Muscle of arm (tissue), 14 donors: ENCODE measurements around the gene CPNE5. TPM values are rescaled to one million over a fixed set of nuclear protein-coding genes. Genes with fewer than 3 reads are reported as not detected.

Experiments used
- DNase-seq: peaks from one replicate; pipeline ENCODE4 v3.0.0-alpha.2; 2013
- long read RNA-seq, 11 donors: transcript quantifications; one replicate each; lab custom pipeline, GENCODE V29; 2026
- polyA plus RNA-seq, 12 donors: library from polyadenylated mRNA; unstranded; fragments of 120-200 nt; gene quantifications; one replicate each; pipeline ENCODE4 v1.2.1, GENCODE V29; 2013; ENCODE audit not compliant: insufficient read length in 12 of 12

The CPNE5 gene
- polyA plus RNA-seq, result 10 to 100 TPM in 7 of 12 donors, 1 to 10 TPM in 4, not detected in 1; 5.7 to 30.5 (median 11.1) TPM
- long read RNA-seq, donor 1, partial matches to known transcripts, result 0 of 2 reads
- long read RNA-seq, donor 1, other reads (novel, unspliced or antisense), result 0 of 2 reads
- long read RNA-seq, donor 2, result 0 reads
- long read RNA-seq, donor 3, partial matches to known transcripts, result 0 of 1 reads
- long read RNA-seq, donor 3, other reads (novel, unspliced or antisense), result 0 of 1 reads
- long read RNA-seq, donor 4, result 0 reads
- long read RNA-seq, donor 5, partial matches to known transcripts, result 0 of 3 reads
- long read RNA-seq, donor 5, other reads (novel, unspliced or antisense), result 0 of 3 reads
- long read RNA-seq, donor 6, result 0 reads
- long read RNA-seq, donor 7, result 0 reads
- long read RNA-seq, donor 8, partial matches to known transcripts, result 0 of 1 reads
- long read RNA-seq, donor 8, other reads (novel, unspliced or antisense), result 0 of 1 reads
- long read RNA-seq, donor 9, result 0 reads
- long read RNA-seq, donor 10, partial matches to known transcripts, result 0 of 2 reads
- long read RNA-seq, donor 10, other reads (novel, unspliced or antisense), result 0 of 2 reads
- long read RNA-seq, donor 11, result 0 reads

GRCh38 chr6:36838896-36839748 is at the start of gene CPNE5:
Gene CPNE5 (minus strand): TSS chr6:36839444. CDS start chr6:36839377, 67 bp downstream.
- DNase-seq, result peak; percentile 45

GRCh38 chr6:36888115-36888643 is 48.9 kb upstream of the CPNE5 start:
- DNase-seq, result no peak

- DNase-seq, result no peak
Observed at GRCh38 chr6:36886950-36887618, 47.8 kb upstream of the CPNE5 start.

- peak; percentile 98 for DNase-seq
Observed at GRCh38 chr6:36885461-36886401, 46.5 kb upstream of the CPNE5 start, which contains the start of gene C6orf89. Gene C6orf89 (plus strand): TSS chr6:36885952. CDS start chr6:36899445, 13,493 bp downstream.

DNA sequence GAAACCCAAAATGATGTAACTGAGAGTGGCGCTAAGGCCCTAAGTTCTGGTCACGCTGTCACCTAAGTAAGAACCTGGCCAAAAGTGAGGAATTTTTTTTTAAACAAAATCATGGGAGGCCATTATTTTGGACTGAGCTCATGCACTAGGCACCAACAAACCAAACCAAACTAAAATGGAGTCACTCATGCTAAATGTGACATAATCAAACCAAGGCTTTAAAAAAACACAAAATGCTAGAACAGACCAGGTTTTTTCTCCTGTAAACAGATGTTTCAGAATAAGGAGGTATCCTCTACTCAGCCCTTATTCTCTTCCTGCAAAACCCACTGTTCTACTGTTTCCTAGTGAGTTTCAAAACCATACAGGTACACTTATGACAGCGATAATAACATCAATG is 45.4 kb upstream of the CPNE5 start:
- no peak for DNase-seq

- DNase-seq, result no peak
Observed at GRCh38 chr6:36875250-36875633, 36.0 kb upstream of the CPNE5 start.

DNA sequence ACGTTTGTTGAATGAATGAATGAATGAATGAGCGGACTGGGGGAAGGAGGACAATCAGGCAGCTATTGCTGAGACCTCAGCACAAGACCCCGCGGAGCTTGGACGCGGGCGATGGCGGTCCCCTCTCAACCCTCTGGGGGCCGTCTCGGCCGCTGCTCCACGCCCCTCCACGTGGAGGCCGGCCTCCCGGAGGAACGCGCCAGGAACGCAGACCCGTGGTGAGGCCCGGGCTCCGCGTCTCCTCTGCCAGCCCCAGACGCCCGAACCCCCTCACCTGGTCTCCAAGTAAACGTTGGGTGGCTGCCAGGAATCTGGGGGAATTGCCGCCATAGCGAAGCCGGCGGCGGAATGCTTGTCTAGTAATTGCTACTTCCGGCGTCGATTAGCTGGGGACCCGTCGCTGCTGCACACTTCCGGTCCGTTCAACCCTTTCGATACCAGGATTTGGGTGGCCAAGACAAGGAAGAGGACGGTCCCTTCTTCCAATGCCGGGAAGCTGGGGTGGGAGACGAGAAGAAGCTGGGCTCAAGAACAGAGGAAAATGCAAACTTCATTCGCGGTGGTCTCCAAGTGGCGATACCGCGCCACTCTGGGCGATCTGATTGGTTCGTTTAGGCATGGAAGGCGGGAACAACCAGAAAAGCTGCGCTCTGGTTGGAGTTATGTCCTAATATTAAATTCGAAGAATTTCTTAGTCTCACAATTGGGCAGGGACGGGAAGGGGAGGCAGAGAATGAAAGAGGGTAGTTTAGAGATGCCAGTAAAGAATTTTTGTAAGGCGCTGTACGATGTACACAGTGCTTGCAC is 35.4 kb upstream of the CPNE5 start, which contains the start of gene PPIL1:
TSS of gene PPIL1 (minus strand) at position 361 of the 807 bp plus-strand sequence. CDS start at position 330, 31 bp downstream.
- DNase-seq, result peak; percentile 94

DNA sequence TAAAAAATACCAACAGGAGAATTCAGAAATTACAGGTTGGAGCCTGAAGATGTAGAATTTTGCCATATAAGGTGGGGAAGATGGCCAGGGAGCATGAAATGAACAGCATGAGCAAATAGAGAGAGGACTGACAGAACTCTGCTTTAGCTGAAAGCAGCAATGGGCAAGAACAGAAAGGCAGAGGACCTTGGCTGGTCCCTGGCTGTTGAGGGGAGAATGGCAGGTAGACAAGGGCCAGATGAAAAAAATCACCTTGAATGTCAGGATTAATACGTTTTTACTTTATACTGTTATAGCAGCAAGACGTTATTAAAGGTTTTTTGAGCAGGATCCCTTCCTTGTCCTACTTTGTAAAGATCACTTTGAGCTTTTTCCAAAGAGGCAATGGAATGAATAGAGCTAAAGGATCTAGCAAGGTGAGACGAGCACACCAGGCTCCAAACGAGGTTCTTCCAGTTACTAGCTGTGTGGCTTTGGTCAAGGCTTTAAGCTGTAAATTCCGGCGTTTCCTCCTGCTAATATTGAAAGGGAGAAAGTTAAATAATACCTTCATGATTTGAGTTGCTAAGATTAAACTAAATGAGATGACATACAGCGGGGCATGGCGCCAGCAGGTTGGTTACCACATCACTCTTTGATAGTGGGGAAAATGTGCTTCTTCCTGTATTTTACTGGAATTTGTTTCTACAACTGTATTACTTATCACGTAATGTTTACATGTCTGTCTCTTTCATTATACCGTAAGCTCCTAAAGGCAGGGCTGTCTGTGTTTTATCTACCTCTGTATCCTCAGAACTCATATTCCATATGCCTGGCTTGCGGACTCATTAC is 34.6 kb upstream of the CPNE5 start:
- no peak for DNase-seq

GRCh38 chr6:36873115-36873514 is 33.9 kb upstream of the CPNE5 start:
- DNase-seq, result no peak

GRCh38 chr6:36871686-36872085 is 32.4 kb upstream of the CPNE5 start:
- no peak for DNase-seq

GRCh38 chr6:36867471-36868224 is 28.4 kb upstream of the CPNE5 start:
- DNase-seq, result no peak

- no peak for DNase-seq
Observed at GRCh38 chr6:36865835-36866234, 26.6 kb upstream of the CPNE5 start.

DNA sequence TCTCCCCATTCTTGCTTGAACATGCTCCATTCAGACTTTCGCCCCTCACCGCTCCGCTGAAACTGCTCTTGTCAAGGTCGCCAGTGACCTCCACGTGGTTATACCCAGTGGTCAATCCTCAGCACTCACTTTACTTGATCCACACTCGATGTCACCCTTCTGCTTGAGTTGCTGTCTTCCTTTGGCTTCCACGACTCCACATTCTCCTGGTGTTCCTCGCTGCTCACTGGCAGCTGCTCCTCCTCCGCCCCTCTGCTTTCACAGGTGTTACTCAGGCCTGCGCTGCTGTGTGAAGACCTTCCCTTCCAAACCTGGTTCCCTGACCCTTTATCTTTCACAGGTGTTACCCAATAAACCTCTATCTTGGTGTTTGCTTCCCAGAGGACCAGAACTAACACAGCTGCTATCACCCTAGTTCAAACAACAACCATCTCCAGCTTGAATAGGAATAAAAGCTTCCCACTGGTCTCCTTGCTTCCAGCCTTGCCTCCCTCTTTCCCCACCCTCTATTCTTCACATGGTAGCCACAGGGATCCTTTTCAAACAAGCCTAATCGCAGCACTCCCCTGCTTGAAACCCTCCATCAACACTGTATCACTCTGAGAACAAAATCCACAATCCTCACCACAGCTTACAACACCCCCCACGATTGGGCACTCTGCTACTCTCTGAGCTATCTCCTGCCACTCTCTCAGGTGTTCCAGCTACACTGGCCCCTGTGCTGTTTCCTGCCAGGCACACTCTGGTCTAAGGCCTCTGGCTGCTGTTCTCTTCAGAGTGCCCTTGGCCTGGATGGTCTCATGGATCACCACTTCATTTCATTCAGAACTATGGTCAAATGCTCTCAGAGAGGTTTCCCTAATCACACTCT is 24.7 kb upstream of the CPNE5 start:
- no peak for DNase-seq

- DNase-seq, result no peak
Observed at GRCh38 chr6:36862848-36863382, 23.7 kb upstream of the CPNE5 start.

DNA sequence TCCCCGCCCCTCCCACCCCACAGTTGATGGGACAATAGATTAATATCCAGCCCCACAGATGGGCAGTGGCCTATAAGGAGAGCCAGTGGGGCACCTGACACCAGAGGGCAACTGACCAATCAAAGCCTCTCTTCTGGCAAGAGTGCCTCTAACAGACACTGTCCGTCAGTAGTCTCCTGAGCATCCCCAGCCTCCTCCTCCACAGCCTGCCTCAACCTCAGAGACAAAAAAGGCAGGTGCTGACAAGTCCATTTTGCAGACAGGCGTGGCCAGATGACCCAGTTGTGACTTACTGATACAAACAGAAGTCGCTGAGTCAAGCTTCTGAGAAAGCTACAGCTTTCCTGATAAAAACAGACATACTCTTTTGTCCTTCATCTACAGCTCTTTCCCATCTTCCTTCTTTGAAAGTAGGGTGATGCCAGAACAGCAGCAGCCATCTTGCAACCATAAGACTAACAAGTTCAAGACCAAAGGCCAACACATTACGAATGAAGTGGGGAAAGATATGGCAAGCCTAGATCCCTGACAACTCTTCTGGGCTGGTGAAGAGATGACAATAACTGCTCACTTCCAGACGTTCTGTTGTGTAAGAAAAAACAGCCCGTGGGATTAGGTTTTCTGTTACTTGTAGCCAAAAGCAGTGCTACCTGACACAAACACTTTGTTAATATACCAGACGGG is 23.1 kb upstream of the CPNE5 start:
- no peak for DNase-seq

- no peak for DNase-seq
Observed at GRCh38 chr6:36860126-36860525, 20.9 kb upstream of the CPNE5 start.
